ENCODE data around the gene C3orf18.

C3orf18 gene

GRCh38 chr3:50512131-50512530 lies 55.4 kb downstream of the C3orf18 start:
- Histone ChIP-seq H3K9me3 (ENCODE audit: control insufficient read depth in 2 of 2, low read length in 2 of 2) (no peaks in the 10 kb centered on the region), H3K27ac (ENCODE audit: low read depth in 2 of 2, low read length in 2 of 2) (no peak overlapping the region), H3K36me3 (ENCODE audit: control insufficient read depth in 2 of 2, insufficient read depth in 2 of 2, low read length in 2 of 2) (no peaks in the 10 kb centered on the region), H3K27me3 (ENCODE audit: control insufficient read depth in 2 of 2, insufficient read depth in 2 of 2, low read length in 2 of 2) (peaks cover 0 to 3% of the 10 kb centered on the region in 2 donors), H3K4me3 (ENCODE audit: low read length in 2 of 2) (no peak overlapping the region), H3K9ac (ENCODE audit: low read depth in 1 of 2, low read length in 2 of 2) (no peak overlapping the region), H3K4me1 (ENCODE audit: control insufficient read depth in 2 of 2, insufficient read depth in 2 of 2, low read length in 2 of 2) (peaks cover 4 to 9% of the 10 kb centered on the region in 2 donors)

DNA sequence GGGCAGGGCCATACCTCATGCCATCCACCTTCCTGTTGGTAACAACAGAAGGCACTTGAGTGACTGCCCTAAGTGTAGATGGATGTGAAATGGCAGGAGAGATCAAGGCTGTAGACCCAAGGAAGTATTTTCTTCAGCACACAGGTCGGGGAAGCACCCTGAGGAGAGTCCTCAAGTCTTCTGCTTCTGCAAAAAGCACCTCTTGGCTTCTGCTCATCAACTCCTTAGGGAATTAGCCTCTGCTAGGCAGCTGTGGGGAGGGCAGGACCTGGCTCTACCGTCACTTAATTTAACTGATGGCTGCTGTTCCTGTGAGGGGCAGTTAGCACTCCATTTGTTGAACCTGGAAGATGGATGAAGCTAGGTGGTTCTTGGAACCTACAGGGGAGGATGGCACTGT lies 57.2 kb downstream of the C3orf18 start:
- no peak overlapping the region for H3K9ac ChIP-seq (ENCODE audit: low read depth in 1 of 2, low read length in 2 of 2)
- no peaks in the 10 kb centered on the region for H3K9me3 ChIP-seq (ENCODE audit: control insufficient read depth in 2 of 2, low read length in 2 of 2)
- H3K36me3 ChIP-seq (ENCODE audit: control insufficient read depth in 2 of 2, insufficient read depth in 2 of 2, low read length in 2 of 2) = no peaks in the 10 kb centered on the region
- H3K4me3 ChIP-seq (ENCODE audit: low read length in 2 of 2) = no peak overlapping the region
- peaks cover 0 to 3% of the 10 kb centered on the region in 2 donors for H3K4me1 ChIP-seq (ENCODE audit: control insufficient read depth in 2 of 2, insufficient read depth in 2 of 2, low read length in 2 of 2)
- H3K27ac ChIP-seq (ENCODE audit: low read depth in 2 of 2, low read length in 2 of 2) = no peak overlapping the region
- peaks cover 0 to 3% of the 10 kb centered on the region in 2 donors for H3K27me3 ChIP-seq (ENCODE audit: control insufficient read depth in 2 of 2, insufficient read depth in 2 of 2, low read length in 2 of 2)

- no peak overlapping the region for H3K27ac ChIP-seq (ENCODE audit: low read depth in 2 of 2, low read length in 2 of 2)
- H3K4me1 ChIP-seq (ENCODE audit: control insufficient read depth in 2 of 2, insufficient read depth in 2 of 2, low read length in 2 of 2) = no peaks in the 10 kb centered on the region
- H3K9ac ChIP-seq (ENCODE audit: low read depth in 1 of 2, low read length in 2 of 2) = no peak overlapping the region
- H3K4me3 ChIP-seq (ENCODE audit: low read length in 2 of 2) = no peak overlapping the region
- H3K27me3 ChIP-seq (ENCODE audit: control insufficient read depth in 2 of 2, insufficient read depth in 2 of 2, low read length in 2 of 2) = peaks cover 0 to 3% of the 10 kb centered on the region in 2 donors
- H3K36me3 ChIP-seq (ENCODE audit: control insufficient read depth in 2 of 2, insufficient read depth in 2 of 2, low read length in 2 of 2) = no peaks in the 10 kb centered on the region
- no peaks in the 10 kb centered on the region for H3K9me3 ChIP-seq (ENCODE audit: control insufficient read depth in 2 of 2, low read length in 2 of 2)
These were observed 57.8 kb downstream of the C3orf18 start for GRCh38 chr3:50509715-50510114.

DNA sequence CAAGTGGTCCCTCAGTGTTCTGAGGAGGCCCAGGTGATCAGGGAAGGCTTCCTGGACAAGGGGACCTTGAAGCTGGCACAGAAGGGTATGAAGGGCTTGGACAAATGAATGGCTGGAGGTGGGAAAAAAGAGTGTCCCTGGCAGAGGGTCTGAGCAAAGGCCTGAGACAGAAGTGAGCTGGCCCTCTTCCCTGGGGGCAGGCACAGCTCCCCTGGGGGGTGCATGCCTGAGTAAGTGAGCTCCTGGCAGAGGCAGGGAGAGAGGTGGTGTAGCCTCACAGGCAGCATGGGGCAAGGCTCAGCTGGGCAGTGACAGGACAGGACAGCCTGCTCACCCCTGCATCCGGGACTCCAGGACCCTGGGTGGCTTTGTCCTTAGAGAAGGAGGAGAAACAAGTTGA lies 58.7 kb downstream of the C3orf18 start:
- Histone ChIP-seq H3K36me3 (ENCODE audit: control insufficient read depth in 2 of 2, insufficient read depth in 2 of 2, low read length in 2 of 2) (no peaks in the 10 kb centered on the region), H3K27me3 (ENCODE audit: control insufficient read depth in 2 of 2, insufficient read depth in 2 of 2, low read length in 2 of 2) (peaks cover 0 to 5% of the 10 kb centered on the region in 2 donors), H3K4me3 (ENCODE audit: low read length in 2 of 2) (no peak overlapping the region)

More for the DNA sequence above, 58.7 kb downstream of the C3orf18 start:
- H3K9ac ChIP-seq (ENCODE audit: low read depth in 1 of 2, low read length in 2 of 2) = no peak overlapping the region
- no peaks in the 10 kb centered on the region for H3K4me1 ChIP-seq (ENCODE audit: control insufficient read depth in 2 of 2, insufficient read depth in 2 of 2, low read length in 2 of 2)
- no peaks in the 10 kb centered on the region for H3K9me3 ChIP-seq (ENCODE audit: control insufficient read depth in 2 of 2, low read length in 2 of 2)
- no peak overlapping the region for H3K27ac ChIP-seq (ENCODE audit: low read depth in 2 of 2, low read length in 2 of 2)
